Spleen (tissue), 11 donors: Measurements from ENCODE around the gene TLE4. TPM values are rescaled to one million over a fixed set of nuclear protein-coding genes. Genes with fewer than 3 reads are reported as not detected.

Source experiments
- DNase-seq: peaks from one replicate; pipeline ENCODE4 v3.0.0-alpha.2; 2020
- H3K27ac ChIP-seq, 8 donors: fragments of 200-600 bp; sonication (generic) in 7 of 8; 1 replicate in 4 of 8; 2 replicates in 4 of 8; pipeline versions ENCODE4 v1.5.0 to v1.8.0; 2016 to 2021; ENCODE audit warnings: inconsistent platforms in 4 of 8, mild to moderate bottlenecking in 4 of 8, moderate library complexity in 1 of 8
- H3K27me3 ChIP-seq, 7 donors: fragments of 200-600 bp; sonication (generic) in 6 of 7; replicated peaks in 1 of 7; 1 replicate in 4 of 7; 2 replicates in 3 of 7; pipeline versions ENCODE4 v1.5.0 to v1.8.0; 2016 to 2021; ENCODE audit warnings: inconsistent platforms in 3 of 7, mild to moderate bottlenecking in 1 of 7
- H3K36me3 ChIP-seq, 6 donors: fragments of 200-600 bp; sonication (generic) in 5 of 6; 1 replicate in 4 of 6; 2 replicates in 2 of 6; pipeline versions ENCODE4 v1.5.0 to v1.8.0; 2016 to 2021; ENCODE audit warnings: inconsistent platforms in 2 of 6
- H3K4me1 ChIP-seq, 6 donors: fragments of 200-600 bp; sonication (generic) in 5 of 6; 1 replicate in 3 of 6; 2 replicates in 3 of 6; pipeline versions ENCODE4 v1.5.0 to v1.8.0; 2016 to 2021; ENCODE audit warnings: inconsistent platforms in 3 of 6
- H3K4me3 ChIP-seq, 8 donors: fragments of 200-600 bp; sonication (generic) in 7 of 8; 1 replicate in 4 of 8; 2 replicates in 4 of 8; pipeline versions ENCODE4 v1.5.0 to v1.8.0; 2016 to 2021; ENCODE audit warnings: inconsistent platforms in 4 of 8, mild to moderate bottlenecking in 4 of 8, moderate library complexity in 2 of 8
- H3K9me3 ChIP-seq, 8 donors: fragments of 200-600 bp; sonication (generic) in 7 of 8; 1 replicate in 4 of 8; 2 replicates in 4 of 8; pipeline versions ENCODE4 v1.5.0 to v1.8.0; 2016 to 2021; ENCODE audit warnings: inconsistent platforms in 4 of 8
- CTCF ChIP-seq, 11 experiments: fragments of 200-600 bp in 7 of 11; fragments of 450-650 bp in 4 of 11; sonication (generic) in 4 of 11; IDR thresholded peaks in 8 of 11; conservative IDR thresholded peaks in 3 of 11; 1 replicate in 7 of 11; 2 replicates in 4 of 11; pipeline versions ENCODE4 v1.4.0 to v1.8.0; 2016 to 2021; ENCODE audit warnings: antibody characterized with exemption in 11 of 11, inconsistent platforms in 4 of 11, mild to moderate bottlenecking in 1 of 11
- POLR2A ChIP-seq, 3 donors: fragments of 450-650 bp; IDR thresholded peaks; one replicate each; pipeline ENCODE4 v1.5.1; 2017; ENCODE audit warnings: antibody characterized with exemption in 3 of 3, mild to moderate bottlenecking in 1 of 3
- POLR2AphosphoS5 ChIP-seq, 3 donors: sonication (generic); formaldehyde crosslinking; IDR thresholded peaks; one replicate each; pipeline ENCODE4 v1.5.1; 2017; ENCODE audit warnings: antibody characterized with exemption in 3 of 3
- WGBS, 5 donors: extraction: QIAGEN DNeasy Blood & Tissue Kit in 3 of 5; methylation state at CpG; one replicate each; pipeline versions ENCODE4 v1.1.5 to v1.1.7; 2013 to 2018; 5-methylcytosine and 5-hydroxymethylcytosine counted together
- intact Hi-C: fragments of 100-400 bp; cut with DNase I; formaldehyde crosslinking; loops from one replicate; pipeline ENCODE4 v1.15.0; 2023; ENCODE audit warnings: low total_unique reads
- polyA plus RNA-seq, 3 donors: library from polyadenylated mRNA; stranded (reverse); fragments of 200-250 nt; gene quantifications; one replicate each; pipeline ENCODE4 v1.2.1, GENCODE V29; 2013
- total RNA-seq, 7 donors: library from RNA; depleted of rRNA in 3 of 7; stranded (reverse); fragments of >200 nt in 3 of 7; fragmentation: NEBNext Ultra II Directional in 4 of 7; extraction: Animal tissue kit (Norgen Biotek cat#: 25700) in 4 of 7; gene quantifications; one replicate each; pipeline versions ENCODE4 v1.1.0 to v1.2.1, GENCODE V29; 2016 to 2021
- donor health status: healthy with polysubstance abuse.
- donor health status: DM: no; HTN: no; CAD: no; lungs with moderate emphysema.
- donor health status: DM: no; HTN: no; CAD: no.
- donor health status: Bipolar disorder and iron deficiency.
- donor health status: healthy.
- donor health status: DM: no; HTN: no; CAD: no.
- donor health status: DM: yes; HTN: yes; CAD: no.

The TLE4 gene
- total and polyA plus RNA-seq, 10 donors, result 7.8 to 92.8 (median 70.5) TPM

DNA sequence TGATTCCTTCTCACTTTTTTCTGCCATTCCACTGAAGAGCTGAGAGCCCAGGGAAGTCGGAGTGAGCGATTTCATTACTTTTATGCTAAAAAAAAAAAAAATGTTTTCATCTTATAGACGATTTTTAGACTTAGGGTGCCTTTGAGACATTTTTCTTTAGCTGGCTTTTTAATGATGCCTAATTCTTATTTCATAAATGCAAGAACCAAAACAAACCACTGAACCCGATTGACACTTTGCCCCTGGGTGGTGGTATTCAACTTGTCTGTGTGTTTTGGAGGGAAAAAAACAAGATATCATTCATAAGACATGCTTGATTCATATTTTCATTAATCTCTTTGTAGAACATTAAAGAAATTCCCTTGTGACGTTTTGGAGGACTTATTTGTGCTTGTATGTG is 2.4 kb downstream of the TLE4 start:
- no peak for DNase-seq
- intact Hi-C loops, result loop anchor here (10.0 kb wide), 2 partner anchors 51 to 111 kb away; no protein-coding TSS in a partner anchor
- H3K4me1 ChIP-seq, result peaks cover 14 to 74% (median 64%) of the 10 kb centered on the region in 6 donors
- peaks cover 0 to 15% (median 4%) of the 10 kb centered on the region in 7 donors for H3K27me3 ChIP-seq
- H3K9me3 ChIP-seq, result no peaks in the 10 kb centered on the region
- H3K27ac ChIP-seq, result peak overlapping the region in 7 of 8 donors; percentile 97 to 99 (median 99)
- WGBS, 5 donors, result 29 to 39% (median 32%) methylated on average over 5 of the region's 5 CpGs
- TF ChIP-seq POLR2A (IDR thresholded peaks at IDR 0.05) (no peak), POLR2AphosphoS5 (IDR thresholded peaks at IDR 0.05) (no peak), CTCF (IDR thresholded peaks at IDR 0.05 in 8 of 11, conservative IDR thresholded peaks at IDR 0.05 in 3 of 11) (no peak)
- H3K36me3 ChIP-seq, result peaks cover 0 to 14% (median 0%) of the 10 kb centered on the region in 6 donors
- peak overlapping the region; percentile 80 to 96 (median 86) for H3K4me3 ChIP-seq

DNA sequence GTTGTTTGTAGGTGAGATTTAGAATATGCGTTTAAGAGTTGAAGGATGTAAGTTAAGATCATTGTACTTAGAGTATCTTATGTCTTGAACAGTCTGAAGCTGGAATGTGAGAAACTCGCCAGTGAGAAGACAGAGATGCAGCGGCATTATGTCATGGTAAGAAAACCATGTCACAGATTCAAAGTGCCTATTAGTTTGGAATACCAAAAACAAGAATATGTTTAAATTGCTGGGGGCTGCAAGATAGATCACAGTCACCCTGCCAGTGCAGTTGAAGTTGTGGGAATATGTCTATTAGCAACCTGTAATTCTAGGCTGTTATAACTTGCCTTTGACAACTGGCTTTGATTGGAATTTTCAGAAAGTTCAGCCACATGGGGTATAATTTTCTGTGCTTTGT is 3.0 kb downstream of the TLE4 start:
- Histone ChIP-seq H3K27ac (peak overlapping the region in 1 of 8 donors; percentile 23), H3K27me3 (peaks cover 0 to 10% (median 3%) of the 10 kb centered on the region in 7 donors), H3K9me3 (no peaks in the 10 kb centered on the region), H3K36me3 (peaks cover 0 to 17% (median 0%) of the 10 kb centered on the region in 6 donors), H3K4me3 (peak overlapping the region in 6 of 8 donors; percentile 81 to 96 (median 90)), H3K4me1 (peaks cover 14 to 77% (median 69%) of the 10 kb centered on the region in 6 donors)
- intact Hi-C loops, result loop anchor here (10.0 kb wide), 2 partner anchors 50 to 110 kb away; no protein-coding TSS in a partner anchor
- WGBS, 5 donors, result 78 to 84% (median 82%) methylated on average over 3 of the region's 3 CpGs
- TF ChIP-seq CTCF (IDR thresholded peaks at IDR 0.05 in 8 of 11, conservative IDR thresholded peaks at IDR 0.05 in 3 of 11) (no peak), POLR2AphosphoS5 (IDR thresholded peaks at IDR 0.05) (no peak), POLR2A (IDR thresholded peaks at IDR 0.05) (no peak)
- DNase-seq, result no peak

DNA sequence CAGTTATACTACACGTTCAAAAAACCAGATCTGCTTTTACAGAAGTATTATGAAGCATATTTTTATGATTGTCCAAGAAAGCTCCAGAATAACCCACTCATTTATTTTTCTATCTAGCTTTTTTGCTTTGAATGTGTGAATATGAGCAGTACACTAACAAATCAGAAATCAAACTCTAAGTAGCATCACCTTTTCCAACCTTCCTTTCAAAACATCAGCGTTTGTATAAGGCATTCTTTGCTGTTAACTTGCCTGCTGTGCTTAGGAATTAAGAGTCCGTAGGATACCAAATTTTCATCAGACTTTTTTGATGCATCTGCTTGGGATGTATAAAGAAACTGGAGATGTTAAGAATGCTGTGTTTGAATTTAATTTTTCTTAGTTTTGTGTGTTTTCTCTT is 3.8 kb downstream of the TLE4 start:
- TF ChIP-seq CTCF (IDR thresholded peaks at IDR 0.05 in 8 of 11, conservative IDR thresholded peaks at IDR 0.05 in 3 of 11), result no peak
- 69 to 80% (median 73%) methylated on average over 3 of the region's 3 CpGs for WGBS, 5 donors
- H3K4me3 ChIP-seq, result no peak overlapping the region
- peaks cover 9 to 77% (median 67%) of the 10 kb centered on the region in 6 donors for H3K4me1 ChIP-seq
- peaks cover 0 to 24% (median 0%) of the 10 kb centered on the region in 6 donors for H3K36me3 ChIP-seq
- no peak for DNase-seq
- peaks cover 0 to 3% (median 0%) of the 10 kb centered on the region in 7 donors for H3K27me3 ChIP-seq
- no peaks in the 10 kb centered on the region for H3K9me3 ChIP-seq
- intact Hi-C loops, result loop anchor here (10.0 kb wide), 2 partner anchors 49 to 109 kb away; no protein-coding TSS in a partner anchor
- H3K27ac ChIP-seq, result no peak overlapping the region

- Histone ChIP-seq H3K9me3 (no peaks in the 10 kb centered on the region), H3K27ac (peak overlapping the region in 3 of 8 donors; percentile 14 to 43 (median 39)), H3K36me3 (peaks cover 0 to 24% (median 0%) of the 10 kb centered on the region in 6 donors), H3K4me1 (peaks cover 12 to 98% (median 93%) of the 10 kb centered on the region in 6 donors), H3K4me3 (no peak overlapping the region), H3K27me3 (no peaks in the 10 kb centered on the region)
- intact Hi-C loops, result loop anchor here (10.0 kb wide), 2 partner anchors 47 to 107 kb away; no protein-coding TSS in a partner anchor
- no peak for DNase-seq
- TF ChIP-seq POLR2A (IDR thresholded peaks at IDR 0.05), result no peak
- no peak for TF ChIP-seq POLR2AphosphoS5 (IDR thresholded peaks at IDR 0.05)
- TF ChIP-seq CTCF (IDR thresholded peaks at IDR 0.05 in 8 of 11, conservative IDR thresholded peaks at IDR 0.05 in 3 of 11), result no peak
- WGBS, 5 donors, result 62 to 84% (median 70%) methylated on average over 8 of the region's 8 CpGs
Measured at GRCh38 chr9:79577969-79578723, 6.4 kb downstream of the TLE4 start.
